ENCODE data around the gene FAM107B. TPM values are rescaled to one million over a fixed set of nuclear protein-coding genes. Genes with fewer than 3 reads are reported as not detected.

FAM107B gene
- total RNA-seq, 1 experiment from 2014 or later: 41.6 TPM

DNA sequence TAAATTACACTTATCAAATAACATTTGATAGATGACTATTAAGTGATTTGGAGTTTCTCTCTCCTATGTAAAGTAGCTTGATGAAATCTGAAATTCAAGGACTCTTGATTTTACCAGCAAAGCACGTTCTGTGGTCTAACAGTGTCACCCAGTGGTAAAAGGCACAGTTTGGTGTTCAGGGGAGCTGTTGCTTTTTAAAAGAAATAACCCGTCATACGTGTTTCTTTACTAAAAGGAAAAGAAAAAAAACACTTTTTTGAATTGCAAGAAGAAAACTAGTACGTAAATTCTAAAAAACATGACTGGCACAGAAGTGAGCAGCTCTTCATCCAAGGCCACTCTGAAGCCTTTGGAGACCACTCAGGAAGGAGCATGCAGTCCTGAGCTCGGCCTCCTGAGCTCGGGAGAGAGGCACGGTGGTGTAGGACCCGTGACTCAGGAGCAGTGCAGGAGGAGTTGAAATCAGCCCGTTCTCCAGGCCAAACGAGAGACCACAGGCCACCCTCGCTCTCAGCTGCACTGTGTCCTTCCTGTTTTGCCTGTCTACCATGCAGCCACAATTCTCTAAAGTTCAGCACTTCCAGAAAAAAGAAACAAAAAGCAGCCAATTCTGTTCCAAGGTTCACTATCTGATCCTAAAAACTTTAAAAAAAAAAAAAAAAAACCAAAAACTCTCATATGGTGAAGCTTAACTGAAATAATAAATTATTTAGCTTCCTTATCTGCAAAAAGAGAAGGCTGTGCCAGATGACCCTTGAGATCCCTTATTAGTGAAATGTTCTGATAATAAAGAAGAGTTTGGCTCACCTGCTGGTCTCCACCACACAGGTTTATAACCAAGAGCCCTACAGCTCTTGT is 231.4 kb downstream of the FAM107B start:
- ChIA-PET RAD21 (ENCODE audit: low non-redundant PET in 1 of 2, low total read pairs in 2 of 2, uncharacterized antibody in 2 of 2, unreplicated experiment in 2 of 2) (no interaction called here), POLR2A (no interaction called here), CTCF (interaction anchor here (0.9 to 1.0 kb wide), 2 partner anchors 279 to 294 kb away, joined by 3 read pairs; partner anchors contain the start of genes CDNF, HSPA14 and MSANTD7)
- intact Hi-C loops (cut with micrococcal nuclease): no loop called here
- TF ChIP-seq CEBPB (IDR thresholded peaks at IDR 0.05; ENCODE audit: low read depth) (no peak), POLR2A (IDR thresholded peaks at IDR 0.05; ENCODE audit: borderline replicate concordance, extremely low read depth, insufficient read depth, insufficient read length) (no peak), RAD21 (IDR thresholded peaks at IDR 0.05; ENCODE audit: low read depth) (peak; percentile 22; the same call in 1 of the 2 replicates), ZFX (IDR thresholded peaks at IDR 0.05) (no peak)
- no peaks in the 10 kb centered on the region for H3K79me2 ChIP-seq (ENCODE audit: insufficient read depth, low read length)
- H2AFZ ChIP-seq (ENCODE audit: low read depth, low read length, poor library complexity, severe bottlenecking): no peak overlapping the region
- H3K9ac ChIP-seq (ENCODE audit: low read length): no peak overlapping the region
- no TSS peak for BruUV-seq (replicated peaks)
- H3K4me1 ChIP-seq (ENCODE audit: control insufficient read depth in 1 of 2, insufficient read depth in 2 of 2, low read length in 2 of 2): peaks cover 5 to 14% of the 10 kb centered on the region in 2 experiments; a peak in 3 of 4 replicates
- no peaks in the 10 kb centered on the region for H3K9me3 ChIP-seq (ENCODE audit: control insufficient read depth in 1 of 2, insufficient read depth in 1 of 2, low read depth in 1 of 2, low read length in 2 of 2)
- H3K4me3 ChIP-seq (replicated peaks in 1 of 2; ENCODE audit: low read depth in 1 of 2, low read length in 2 of 2): no peak overlapping the region
- no peaks in the 10 kb centered on the region for H3K9me2 ChIP-seq (ENCODE audit: insufficient read depth)
- H4K20me1 ChIP-seq (ENCODE audit: insufficient read depth): no peaks in the 10 kb centered on the region
- H3K36me3 ChIP-seq (ENCODE audit: control insufficient read depth in 1 of 2, insufficient read depth in 2 of 2, low read length in 2 of 2): no peaks in the 10 kb centered on the region
- H3K4me2 ChIP-seq (ENCODE audit: low read length): no peak overlapping the region
- H3K27ac ChIP-seq (ENCODE audit: low read depth, low read length): no peak overlapping the region
- no peaks in the 10 kb centered on the region for H3K27me3 ChIP-seq (ENCODE audit: insufficient read depth, low read length)
- DNase-seq (ENCODE audit: low read depth, low spot score) (no peak), ATAC-seq (no peak)

DNA sequence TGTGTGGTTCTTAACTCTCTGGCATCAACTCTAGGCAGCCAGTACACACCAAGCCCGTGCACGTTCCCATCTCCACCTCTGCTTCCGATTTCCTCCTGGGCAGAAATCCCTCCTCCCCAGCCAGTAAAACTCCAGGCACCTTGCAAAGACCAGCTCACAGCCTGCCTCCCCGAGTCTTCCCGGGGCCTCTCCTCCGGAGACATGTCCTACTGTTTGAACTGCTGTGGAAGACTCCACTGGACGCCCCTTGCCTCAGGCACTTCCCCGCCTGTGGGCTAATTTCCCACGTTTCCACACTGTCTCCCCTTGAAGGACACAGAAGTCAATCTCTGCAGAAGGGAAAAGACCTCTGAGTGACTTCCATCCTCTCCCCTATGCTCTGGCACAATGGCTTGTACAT is 233.3 kb downstream of the FAM107B start:
- no TSS peak for BruUV-seq (replicated peaks)
- H3K4me1 ChIP-seq (ENCODE audit: control insufficient read depth in 1 of 2, insufficient read depth in 2 of 2, low read length in 2 of 2): peaks cover 5 to 12% of the 10 kb centered on the region in 2 experiments; a peak in 3 of 4 replicates
- no peak overlapping the region for H2AFZ ChIP-seq (ENCODE audit: low read depth, low read length, poor library complexity, severe bottlenecking)
- H4K20me1 ChIP-seq (ENCODE audit: insufficient read depth): no peaks in the 10 kb centered on the region
- H3K27me3 ChIP-seq (ENCODE audit: insufficient read depth, low read length): no peaks in the 10 kb centered on the region
- no peak overlapping the region for H3K9ac ChIP-seq (ENCODE audit: low read length)
- ChIA-PET RAD21 (ENCODE audit: low non-redundant PET in 1 of 2, low total read pairs in 2 of 2, uncharacterized antibody in 2 of 2, unreplicated experiment in 2 of 2) (no interaction called here), CTCF (no interaction called here), POLR2A (no interaction called here)
- intact Hi-C loops (cut with micrococcal nuclease): no loop called here
- no peaks in the 10 kb centered on the region for H3K79me2 ChIP-seq (ENCODE audit: insufficient read depth, low read length)
- H3K36me3 ChIP-seq (ENCODE audit: control insufficient read depth in 1 of 2, insufficient read depth in 2 of 2, low read length in 2 of 2): no peaks in the 10 kb centered on the region
- no peaks in the 10 kb centered on the region for H3K9me3 ChIP-seq (ENCODE audit: control insufficient read depth in 1 of 2, insufficient read depth in 1 of 2, low read depth in 1 of 2, low read length in 2 of 2)
- DNase-seq (ENCODE audit: low read depth, low spot score) (no peak), ATAC-seq (no peak)
- H3K4me2 ChIP-seq (ENCODE audit: low read length): no peak overlapping the region
- no peaks in the 10 kb centered on the region for H3K9me2 ChIP-seq (ENCODE audit: insufficient read depth)
- no peak overlapping the region for H3K27ac ChIP-seq (ENCODE audit: low read depth, low read length)
- no peak overlapping the region for H3K4me3 ChIP-seq (replicated peaks in 1 of 2; ENCODE audit: low read depth in 1 of 2, low read length in 2 of 2)
- TF ChIP-seq ZFX (IDR thresholded peaks at IDR 0.05): no peak
- TF ChIP-seq, protein P1, sequence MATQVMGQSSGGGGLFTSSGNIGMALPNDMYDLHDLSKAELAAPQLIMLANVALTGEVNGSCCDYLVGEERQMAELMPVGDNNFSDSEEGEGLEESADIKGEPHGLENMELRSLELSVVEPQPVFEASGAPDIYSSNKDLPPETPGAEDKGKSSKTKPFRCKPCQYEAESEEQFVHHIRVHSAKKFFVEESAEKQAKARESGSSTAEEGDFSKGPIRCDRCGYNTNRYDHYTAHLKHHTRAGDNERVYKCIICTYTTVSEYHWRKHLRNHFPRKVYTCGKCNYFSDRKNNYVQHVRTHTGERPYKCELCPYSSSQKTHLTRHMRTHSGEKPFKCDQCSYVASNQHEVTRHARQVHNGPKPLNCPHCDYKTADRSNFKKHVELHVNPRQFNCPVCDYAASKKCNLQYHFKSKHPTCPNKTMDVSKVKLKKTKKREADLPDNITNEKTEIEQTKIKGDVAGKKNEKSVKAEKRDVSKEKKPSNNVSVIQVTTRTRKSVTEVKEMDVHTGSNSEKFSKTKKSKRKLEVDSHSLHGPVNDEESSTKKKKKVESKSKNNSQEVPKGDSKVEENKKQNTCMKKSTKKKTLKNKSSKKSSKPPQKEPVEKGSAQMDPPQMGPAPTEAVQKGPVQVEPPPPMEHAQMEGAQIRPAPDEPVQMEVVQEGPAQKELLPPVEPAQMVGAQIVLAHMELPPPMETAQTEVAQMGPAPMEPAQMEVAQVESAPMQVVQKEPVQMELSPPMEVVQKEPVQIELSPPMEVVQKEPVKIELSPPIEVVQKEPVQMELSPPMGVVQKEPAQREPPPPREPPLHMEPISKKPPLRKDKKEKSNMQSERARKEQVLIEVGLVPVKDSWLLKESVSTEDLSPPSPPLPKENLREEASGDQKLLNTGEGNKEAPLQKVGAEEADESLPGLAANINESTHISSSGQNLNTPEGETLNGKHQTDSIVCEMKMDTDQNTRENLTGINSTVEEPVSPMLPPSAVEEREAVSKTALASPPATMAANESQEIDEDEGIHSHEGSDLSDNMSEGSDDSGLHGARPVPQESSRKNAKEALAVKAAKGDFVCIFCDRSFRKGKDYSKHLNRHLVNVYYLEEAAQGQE (IDR thresholded peaks at IDR 0.05; ENCODE audit: low read depth): no peak
- no peak for TF ChIP-seq TCF7L2 (IDR thresholded peaks at IDR 0.05; ENCODE audit: borderline replicate concordance, extremely low read depth, insufficient read depth, insufficient read length)
- TF ChIP-seq SP1 (IDR thresholded peaks at IDR 0.05; ENCODE audit: low read depth): no peak
- TF ChIP-seq SIN3A (IDR thresholded peaks at IDR 0.05; ENCODE audit: low read depth): no peak
- TF ChIP-seq ELF1 (IDR thresholded peaks at IDR 0.05; ENCODE audit: borderline replicate concordance, low read depth): no peak
- no peak for TF ChIP-seq ZNF274 (IDR thresholded peaks at IDR 0.05; ENCODE audit: low read depth, low read length)
- no peak for TF ChIP-seq JUND (IDR thresholded peaks at IDR 0.05)
- no peak for TF ChIP-seq CEBPB (IDR thresholded peaks at IDR 0.05; ENCODE audit: low read depth)
- no peak for TF ChIP-seq SRF (IDR thresholded peaks at IDR 0.05; ENCODE audit: low read depth)
- no peak for TF ChIP-seq EGR1 (IDR thresholded peaks at IDR 0.05; ENCODE audit: low read depth)
- TF ChIP-seq EZH2phosphoT487 (IDR thresholded peaks at IDR 0.05; ENCODE audit: borderline replicate concordance): no peak
- TF ChIP-seq, protein P2, sequence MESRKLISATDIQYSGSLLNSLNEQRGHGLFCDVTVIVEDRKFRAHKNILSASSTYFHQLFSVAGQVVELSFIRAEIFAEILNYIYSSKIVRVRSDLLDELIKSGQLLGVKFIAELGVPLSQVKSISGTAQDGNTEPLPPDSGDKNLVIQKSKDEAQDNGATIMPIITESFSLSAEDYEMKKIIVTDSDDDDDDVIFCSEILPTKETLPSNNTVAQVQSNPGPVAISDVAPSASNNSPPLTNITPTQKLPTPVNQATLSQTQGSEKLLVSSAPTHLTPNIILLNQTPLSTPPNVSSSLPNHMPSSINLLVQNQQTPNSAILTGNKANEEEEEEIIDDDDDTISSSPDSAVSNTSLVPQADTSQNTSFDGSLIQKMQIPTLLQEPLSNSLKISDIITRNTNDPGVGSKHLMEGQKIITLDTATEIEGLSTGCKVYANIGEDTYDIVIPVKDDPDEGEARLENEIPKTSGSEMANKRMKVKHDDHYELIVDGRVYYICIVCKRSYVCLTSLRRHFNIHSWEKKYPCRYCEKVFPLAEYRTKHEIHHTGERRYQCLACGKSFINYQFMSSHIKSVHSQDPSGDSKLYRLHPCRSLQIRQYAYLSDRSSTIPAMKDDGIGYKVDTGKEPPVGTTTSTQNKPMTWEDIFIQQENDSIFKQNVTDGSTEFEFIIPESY (IDR thresholded peaks at IDR 0.05; ENCODE audit: extremely low read depth, insufficient replicate concordance, low read length): no peak
- TF ChIP-seq RAD21 (IDR thresholded peaks at IDR 0.05; ENCODE audit: low read depth): no peak
